G401.6 (cell line): Measurements from ENCODE around the gene CDH5.
A peak's percentile ranks its signal among the peaks of the same experiment; 100 is the strongest.
"Not testable (repeated sequence)": the region's sequence is repeated elsewhere in the genome, so short reads cannot be mapped to it uniquely, and the experiment has no call there.

Experiments used
- FAIRE-seq: peaks from 2 replicates; lab custom pipeline; 2012; peaks lifted over from hg19 to GRCh38; lab: Jason Lieb, UNC

The CDH5 gene, protein sequence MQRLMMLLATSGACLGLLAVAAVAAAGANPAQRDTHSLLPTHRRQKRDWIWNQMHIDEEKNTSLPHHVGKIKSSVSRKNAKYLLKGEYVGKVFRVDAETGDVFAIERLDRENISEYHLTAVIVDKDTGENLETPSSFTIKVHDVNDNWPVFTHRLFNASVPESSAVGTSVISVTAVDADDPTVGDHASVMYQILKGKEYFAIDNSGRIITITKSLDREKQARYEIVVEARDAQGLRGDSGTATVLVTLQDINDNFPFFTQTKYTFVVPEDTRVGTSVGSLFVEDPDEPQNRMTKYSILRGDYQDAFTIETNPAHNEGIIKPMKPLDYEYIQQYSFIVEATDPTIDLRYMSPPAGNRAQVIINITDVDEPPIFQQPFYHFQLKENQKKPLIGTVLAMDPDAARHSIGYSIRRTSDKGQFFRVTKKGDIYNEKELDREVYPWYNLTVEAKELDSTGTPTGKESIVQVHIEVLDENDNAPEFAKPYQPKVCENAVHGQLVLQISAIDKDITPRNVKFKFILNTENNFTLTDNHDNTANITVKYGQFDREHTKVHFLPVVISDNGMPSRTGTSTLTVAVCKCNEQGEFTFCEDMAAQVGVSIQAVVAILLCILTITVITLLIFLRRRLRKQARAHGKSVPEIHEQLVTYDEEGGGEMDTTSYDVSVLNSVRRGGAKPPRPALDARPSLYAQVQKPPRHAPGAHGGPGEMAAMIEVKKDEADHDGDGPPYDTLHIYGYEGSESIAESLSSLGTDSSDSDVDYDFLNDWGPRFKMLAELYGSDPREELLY

DNA sequence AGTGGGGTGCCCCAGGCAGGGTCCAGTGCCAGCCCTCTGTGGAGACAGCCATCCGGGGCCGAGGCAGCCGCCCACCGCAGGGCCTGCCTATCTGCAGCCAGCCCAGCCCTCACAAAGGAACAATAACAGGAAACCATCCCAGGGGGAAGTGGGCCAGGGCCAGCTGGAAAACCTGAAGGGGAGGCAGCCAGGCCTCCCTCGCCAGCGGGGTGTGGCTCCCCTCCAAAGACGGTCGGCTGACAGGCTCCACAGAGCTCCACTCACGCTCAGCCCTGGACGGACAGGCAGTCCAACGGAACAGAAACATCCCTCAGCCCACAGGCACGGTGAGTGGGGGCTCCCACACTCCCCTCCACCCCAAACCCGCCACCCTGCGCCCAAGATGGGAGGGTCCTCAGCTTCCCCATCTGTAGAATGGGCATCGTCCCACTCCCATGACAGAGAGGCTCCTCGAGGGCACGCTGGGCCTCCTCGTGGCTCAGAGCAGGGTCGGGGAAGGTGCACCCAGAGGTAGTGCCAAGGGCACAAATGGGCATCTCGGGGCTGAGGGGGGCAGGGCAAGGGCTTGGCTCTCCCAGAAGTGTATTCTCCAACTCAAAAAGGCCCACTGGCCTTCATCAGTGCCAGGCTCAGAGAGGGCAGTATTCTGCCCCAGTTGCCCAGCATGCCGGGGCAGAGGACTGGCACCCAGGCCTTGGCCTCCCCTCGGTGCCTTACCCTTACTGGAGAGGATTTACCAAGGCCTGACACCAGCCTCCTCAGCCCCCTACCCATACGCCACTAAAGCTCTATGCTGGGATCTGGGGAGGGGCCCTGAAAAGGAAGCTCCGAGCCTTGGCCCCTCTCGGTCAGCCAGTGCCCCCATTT lies at the start of gene CDH5:
Gene CDH5, plus strand, starts transcription at position 259 of the 867 bp plus-strand sequence. CDS start 12,647 bp downstream, outside the sequence.
- no peak for FAIRE-seq

DNA sequence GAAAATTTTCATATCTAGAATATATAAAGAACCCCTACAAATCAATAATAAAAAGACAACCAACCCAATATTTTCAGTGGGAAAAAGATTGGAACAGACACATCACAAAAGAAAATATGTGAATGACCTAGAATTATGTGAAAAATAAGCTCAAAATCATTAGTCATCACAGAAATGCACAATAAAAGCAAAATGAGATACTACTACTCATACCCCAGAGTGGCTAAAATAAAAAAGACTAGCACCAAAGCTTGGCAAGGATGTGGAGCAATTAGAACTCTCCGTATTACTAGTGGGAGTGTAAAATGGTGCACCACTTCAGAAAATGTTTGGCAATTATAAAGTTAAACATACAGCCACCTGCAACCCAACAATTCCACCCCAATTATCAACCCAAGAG lies 48.0 kb upstream of the CDH5 start:
- FAIRE-seq: no peak

DNA sequence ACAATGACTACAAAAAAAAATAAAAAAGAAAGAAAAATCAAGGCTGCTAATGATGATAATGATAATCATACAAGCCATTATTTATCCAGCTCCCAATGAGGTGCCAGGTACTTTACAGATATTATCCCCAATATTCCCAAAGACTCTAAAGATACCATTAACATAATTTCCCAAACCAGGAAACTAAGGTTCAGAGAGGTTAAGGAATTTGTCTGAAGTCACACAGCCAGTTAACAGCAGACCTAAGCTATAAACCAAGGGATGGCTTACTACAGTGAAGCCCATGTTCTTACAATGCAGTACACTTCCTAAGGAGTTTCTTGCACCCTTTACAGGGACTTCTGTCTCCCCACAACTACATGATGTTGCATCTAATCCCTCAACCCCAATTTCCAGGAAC lies 45.7 kb upstream of the CDH5 start:
- FAIRE-seq: no peak

DNA sequence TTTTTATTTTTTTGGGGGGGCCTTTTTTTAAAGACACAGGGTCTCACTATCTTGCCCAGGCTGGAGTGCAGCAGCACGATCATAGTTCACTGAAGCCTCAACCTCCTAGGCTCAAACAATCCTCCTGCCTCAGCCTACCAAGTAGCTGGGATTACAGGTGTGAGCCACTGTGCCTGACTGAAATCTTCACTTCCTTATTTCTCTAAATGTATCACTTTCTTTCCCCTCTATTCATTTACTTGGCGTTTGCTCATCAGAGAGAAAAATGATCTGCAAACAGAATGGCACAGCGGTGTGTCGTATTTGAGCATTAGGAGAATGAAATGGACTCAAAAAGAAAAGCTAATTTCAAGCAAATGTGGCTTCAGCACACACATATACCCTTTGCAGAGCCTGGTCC lies 44.3 kb upstream of the CDH5 start:
- no peak for FAIRE-seq

DNA sequence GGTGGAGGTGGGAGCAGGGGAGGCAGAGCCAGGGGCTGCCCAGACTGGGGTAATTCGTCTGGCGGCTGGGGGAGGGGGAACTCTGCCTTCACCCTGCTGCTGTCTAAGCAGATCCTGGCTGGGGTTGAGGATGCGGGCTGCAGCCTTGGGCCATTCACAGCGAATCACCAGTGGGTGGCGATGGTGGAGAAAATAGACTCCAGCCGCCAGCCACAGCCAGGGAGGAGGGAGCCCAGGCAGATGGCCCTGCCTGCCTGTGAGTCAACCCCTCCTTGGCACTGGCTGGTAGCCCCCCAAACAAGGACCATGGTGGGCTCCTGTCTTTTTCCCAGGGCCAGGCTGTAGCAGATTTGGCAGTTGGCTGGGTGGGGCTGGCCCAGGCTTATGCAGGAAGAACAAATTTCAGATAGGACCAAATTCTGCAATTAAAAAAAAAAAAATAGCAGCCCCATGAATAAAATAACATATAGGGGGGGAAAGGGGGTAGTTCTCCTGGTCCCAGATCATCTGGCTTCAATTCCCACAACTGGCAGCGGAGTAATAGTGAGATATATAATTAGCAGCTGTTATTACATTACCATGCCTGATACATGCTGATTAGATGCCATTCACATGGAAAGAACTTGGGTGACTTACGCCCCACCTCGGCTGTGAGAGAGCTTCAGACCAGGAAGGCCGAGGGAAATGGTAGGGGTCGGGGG lies 41.5 kb upstream of the CDH5 start:
- no peak for FAIRE-seq

DNA sequence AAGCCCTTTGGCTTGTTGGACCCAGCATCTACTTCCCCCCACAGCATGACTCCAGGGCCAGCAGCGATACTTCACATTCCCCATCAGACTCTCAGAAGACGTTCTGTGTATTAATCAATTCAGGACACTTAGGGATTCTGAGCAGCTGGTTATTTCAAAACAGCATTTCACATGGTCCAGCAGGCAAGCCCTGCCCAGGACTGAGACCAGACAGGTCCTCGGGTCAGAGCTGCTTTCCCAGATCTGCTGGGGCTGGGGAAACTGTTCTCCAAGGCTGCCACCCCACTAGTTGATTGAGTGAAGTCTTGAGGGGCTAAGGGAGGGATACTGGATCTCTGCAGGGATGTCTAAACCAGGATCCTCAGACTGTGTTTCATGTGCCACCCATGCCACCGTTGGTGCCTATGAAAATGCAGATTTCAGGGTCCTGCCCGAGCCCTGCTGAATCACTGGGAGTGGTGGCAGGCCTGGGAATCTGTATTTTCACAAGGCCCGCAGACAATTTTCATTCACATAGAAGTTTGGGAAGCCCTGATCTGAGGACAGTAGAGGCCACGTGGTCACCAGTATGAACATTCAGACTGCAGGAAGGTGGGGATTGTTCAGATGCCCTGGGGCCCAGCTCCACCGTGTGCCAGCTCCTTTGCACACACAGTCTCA lies 40.6 kb upstream of the CDH5 start:
- no peak for FAIRE-seq

DNA sequence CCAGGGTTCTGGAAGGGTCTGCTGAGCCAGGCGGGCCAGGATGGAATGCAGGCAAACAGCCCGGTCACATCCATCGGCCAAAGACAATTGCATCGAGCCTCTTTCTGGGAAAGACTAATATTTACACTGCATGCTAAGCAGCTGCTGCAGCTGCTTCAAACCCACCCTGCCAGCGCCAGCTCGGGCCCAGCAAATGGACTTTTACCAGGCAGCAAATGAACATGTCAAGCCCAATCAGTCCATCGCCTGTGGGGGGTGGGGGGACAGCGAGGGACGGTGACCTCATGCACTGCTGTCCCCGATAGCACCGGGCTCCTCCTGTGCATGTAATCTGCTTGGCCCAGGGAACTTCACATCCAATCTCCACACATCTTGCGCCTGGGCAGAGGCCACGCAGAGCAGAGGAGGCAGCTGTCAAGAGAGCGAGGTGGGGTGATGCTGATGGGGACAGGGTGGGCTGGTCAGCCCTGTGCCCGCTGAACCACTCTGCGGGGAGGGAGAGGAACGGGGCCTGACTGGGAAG lies 39.4 kb upstream of the CDH5 start:
- FAIRE-seq: no peak

DNA sequence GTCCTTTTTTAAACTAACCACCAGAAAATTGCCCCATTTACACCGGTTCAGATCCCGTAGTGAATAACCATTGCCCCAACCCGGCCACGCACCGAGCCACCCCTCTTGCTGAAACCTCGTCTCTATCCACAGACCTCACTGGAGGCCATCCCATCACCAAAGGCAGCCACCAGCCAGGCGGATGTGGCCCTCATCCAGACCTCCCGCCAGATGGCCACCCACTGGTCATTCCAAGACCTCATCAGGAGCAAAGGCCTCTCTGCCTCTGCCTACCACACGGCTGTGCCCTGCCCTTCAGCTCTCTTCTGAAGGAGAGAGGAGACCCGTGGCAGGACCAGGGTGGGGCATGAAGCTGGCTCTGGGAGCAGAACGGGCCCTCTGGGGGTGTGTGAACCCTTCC lies 38.2 kb upstream of the CDH5 start:
- no peak for FAIRE-seq

DNA sequence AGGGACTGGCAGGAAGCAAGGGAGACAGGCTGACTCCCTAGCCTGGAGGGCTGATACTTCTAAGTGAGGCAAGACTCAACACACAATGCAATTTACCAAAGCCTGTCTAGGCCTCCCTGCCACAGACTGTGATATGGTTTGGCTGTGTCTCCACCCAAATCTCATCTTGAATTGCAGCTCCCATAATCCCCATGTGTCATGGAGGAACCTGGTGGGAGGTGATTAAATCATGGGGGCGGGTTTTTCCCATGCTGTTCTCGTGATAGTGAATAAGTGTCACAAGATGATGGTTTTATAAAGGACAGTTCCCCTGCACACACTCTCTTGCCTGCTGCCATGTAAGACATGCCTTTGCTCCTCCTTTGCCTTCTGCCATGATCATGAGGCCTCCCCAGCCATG lies 35.0 kb upstream of the CDH5 start:
- not testable (repeated sequence) for FAIRE-seq

DNA sequence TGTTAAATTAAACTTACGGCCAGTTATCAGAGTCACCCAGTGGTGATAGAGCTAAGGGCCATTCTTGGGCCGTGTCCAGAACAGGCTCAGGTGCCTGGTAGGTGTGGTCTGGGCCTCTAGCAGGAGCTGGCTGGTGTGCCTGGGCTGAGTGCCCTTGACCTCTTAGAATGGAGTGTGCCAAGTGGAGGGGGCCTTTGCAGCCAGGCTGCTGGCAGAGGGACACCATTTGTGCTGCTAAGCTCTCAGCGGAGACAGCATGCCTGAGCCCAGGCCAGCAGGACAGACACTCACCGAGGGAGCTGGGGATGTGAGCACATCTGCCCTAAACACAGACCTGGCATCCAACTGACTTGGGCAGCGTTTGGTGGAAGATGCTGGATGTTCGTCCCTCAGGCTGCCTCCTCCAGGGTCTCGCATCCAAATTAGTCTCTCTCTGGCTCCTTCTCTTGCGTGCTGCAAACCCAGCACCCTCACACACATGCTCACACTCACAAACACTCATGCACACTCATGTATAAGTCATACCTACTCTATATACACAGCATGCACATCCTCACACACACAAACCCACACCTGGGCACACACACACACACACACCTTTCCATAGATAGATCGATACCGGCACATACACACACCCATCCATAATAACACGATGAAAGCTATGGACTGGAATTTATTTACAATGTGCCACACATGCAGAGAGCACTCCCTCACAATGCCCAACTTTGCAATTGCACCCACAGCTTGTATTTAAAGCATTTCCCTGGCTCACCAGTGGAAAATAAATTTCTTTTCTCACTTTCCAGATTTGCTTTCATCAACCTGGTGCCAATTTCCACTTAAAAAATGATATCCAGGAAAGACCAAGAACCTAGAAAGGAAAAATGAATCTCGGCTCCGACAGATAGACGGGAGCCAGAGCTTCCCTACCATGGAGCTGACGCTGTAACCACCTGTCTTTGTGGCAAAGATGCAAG lies 33.6 kb upstream of the CDH5 start:
- no peak for FAIRE-seq

DNA sequence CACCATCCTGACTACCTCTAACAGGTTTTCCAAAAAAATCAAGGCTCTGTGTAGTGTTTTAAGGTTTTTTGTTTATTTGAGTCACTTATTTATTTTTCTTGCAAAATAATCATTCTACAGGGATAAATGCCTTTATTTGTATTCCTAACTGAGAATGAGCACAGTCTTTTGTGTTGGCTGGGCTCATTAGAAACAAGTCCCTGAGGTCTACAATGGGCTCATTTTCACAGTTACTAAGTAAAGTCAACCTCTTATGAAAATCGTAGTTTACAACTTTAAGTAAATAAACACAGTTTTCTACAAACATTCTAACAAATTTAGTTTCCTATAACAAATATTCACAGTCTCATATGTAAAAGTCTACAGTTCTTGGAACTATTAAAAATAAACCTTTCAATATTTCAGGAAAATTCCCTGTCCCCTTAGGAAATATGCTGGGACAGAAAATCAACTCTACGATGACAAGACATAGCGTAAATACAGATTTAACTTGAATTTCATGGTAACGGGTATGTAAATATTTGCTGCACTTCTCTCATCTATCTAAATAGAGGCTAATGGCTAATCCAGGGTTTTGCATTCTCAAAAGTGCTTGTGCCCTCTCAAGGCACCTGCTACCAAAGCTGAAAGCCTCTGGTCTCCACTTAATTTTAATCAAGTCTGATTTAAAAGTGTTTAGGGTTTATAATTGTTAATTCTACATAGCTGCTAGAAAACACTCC lies 31.5 kb upstream of the CDH5 start:
- no peak for FAIRE-seq

DNA sequence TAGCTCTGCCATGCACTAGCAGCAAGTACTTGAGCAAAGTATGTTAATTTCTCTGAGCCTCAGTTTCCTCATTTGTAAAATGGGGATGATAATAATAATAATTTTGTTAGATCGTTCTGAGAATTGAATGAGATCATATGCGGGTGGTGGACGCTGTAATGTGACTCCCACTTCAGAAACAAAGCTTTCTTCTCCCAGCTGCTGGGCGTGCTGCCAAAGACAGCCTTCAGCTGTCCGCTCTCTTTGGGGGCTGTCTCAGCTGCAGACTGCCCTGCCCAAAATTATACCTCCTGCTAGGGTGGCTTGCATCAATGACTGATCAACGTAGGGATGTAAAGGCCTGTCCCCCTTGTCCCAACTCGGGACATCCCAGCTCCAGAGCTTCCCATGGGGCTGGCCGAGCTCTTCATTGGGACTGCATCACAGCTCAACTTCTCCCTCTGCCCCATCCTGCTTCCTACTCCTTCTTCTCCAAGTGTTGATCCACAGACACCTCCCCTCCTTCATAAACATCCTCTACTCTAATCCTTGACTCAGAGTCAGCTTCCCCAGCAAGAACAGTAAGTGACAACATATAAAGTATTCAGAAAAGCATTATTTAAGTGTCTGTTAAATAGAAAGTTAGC lies 30.7 kb upstream of the CDH5 start:
- no peak for FAIRE-seq

DNA sequence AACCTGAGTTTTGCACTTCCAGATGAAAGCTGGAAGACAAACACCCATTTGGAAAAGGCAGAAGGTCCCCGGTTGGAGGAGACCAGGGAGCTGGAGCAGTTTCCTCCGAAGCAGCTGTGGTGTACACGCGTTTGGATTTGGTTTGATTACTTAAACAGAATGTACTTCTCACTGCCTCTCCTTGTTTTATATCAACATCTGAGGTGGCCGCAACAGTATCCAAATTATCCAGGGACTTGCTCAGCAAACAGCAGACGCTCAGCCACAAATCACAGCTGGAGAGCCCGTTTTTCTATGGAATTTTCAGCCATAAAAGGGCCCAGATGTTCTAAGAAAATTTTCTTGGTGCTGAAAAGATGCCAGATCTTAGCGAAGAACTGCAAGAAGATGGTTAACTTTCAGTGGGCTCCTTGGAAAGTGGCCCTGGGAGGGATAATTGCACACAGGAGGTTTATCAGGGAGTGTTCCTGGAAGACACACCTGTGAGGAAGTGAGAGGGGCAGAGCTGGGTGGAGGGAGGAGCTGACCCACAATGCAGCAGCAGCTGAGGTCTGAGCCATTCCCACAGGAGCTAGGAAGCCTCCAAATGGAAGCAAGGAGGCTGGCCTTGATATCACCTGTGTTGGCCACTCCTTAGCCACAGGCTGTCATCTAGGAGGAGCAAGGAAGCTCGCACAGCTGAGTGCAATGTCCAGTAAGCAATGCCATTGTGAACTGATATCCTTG lies 28.9 kb upstream of the CDH5 start:
- no peak for FAIRE-seq

DNA sequence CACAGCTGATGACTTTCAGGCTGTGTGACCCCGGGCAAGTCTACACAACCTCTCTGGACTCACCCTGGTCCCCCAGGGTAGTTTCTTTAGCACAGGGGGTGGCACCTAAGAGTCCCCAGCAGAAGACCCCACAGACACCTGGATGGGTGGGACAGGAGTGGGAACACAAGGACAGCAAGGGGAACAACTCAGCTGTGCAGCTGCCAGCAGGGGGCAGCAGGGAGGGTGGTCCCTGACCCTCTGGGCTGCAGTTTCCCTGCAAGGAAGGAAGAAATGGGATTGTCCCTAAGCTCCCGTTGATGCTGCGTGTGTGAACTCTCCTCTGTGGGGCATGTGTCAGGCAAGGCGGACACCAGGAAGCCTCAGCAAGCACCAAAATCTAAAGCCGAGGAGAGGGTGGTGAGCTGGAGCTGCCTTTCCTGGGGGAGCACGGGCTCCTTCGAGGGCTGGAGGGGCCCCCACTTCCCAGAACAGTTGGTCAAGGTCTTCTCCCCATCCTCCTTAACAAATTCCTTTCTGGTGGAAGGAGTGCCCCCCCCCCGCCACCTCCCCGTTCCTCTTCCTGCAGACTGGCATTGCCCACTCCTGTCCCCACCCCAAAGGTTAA lies 24.1 kb upstream of the CDH5 start:
- FAIRE-seq: no peak

DNA sequence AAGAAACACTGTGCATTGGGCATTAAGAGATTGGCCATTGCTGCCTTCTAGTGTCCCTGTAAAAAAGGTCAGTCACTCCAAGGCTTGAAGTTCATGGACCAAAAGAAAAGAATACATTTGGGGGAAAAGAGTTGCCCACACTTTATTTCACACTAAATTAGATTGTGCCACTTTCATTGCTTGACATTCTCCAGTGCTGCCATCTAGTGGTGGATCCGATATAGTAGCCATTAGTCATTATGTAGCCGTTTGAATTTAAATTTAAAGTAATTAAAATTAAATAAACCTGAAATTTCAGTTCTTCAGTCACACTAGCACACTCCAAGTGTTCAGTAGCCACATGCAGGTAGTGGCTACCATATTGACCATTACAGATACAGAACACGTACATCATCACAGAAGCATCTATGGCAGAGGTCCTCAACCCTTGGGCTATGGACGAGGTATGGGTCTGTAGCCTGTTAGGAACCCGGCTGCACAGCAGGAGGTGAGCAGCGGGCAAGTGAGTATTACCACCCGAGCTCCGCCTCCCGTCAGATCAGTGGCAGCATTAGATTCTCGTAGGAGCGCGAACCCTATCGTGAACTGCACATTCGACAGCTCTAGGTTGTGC lies 21.9 kb upstream of the CDH5 start:
- peak; percentile 86 for FAIRE-seq

DNA sequence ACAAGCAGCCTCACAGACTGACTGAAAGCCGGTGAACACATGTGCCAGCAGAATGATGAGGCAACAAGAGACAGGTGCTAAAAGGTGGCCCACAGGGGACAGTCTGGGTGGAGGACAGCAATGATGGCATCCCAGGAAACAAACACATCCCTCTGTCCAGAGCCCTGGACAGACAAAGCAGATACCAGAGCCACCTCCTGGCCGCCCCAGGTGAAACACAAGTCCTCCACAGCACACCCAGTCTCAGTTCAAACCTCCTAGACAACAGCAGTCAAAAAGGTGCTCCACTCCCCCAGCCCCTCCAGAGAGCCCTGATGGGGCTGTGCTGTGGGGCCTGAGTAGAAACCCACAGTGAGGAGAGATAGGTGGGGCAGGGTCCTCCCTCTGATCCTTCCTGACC lies 20.3 kb upstream of the CDH5 start:
- FAIRE-seq: no peak

DNA sequence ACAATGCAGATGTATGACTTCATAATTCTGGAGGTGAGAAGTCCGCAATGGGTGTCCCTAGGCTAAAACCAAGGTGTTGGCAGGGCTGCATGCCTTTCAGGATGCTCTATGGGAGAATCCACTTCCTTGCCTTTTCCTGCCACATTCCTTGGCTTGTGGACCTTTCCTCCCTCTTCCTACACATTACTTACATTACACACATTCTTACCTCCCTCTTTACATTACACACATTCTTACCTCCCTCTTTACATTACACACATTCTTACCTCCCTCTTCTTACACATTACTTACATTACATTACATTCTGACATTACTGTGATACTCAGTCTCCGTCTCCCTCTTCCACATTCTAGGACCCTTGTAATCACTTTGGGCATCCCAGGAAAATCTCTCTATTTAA lies 14.2 kb upstream of the CDH5 start:
- no peak for FAIRE-seq
